CD4-positive, alpha-beta T cell (primary cell): ENCODE results near the gene PGM2L1. TPM values are rescaled to one million over a fixed set of nuclear protein-coding genes. Genes with fewer than 3 reads are reported as not detected.

ENCODE experiments used
- ATAC-seq: fragments of 200-7000 bp; cut with Tn5 transposase; one replicate; pipeline ENCODE4 v1.10.0; 2022; ENCODE audit warnings: mild to moderate bottlenecking; ENCODE audit not compliant: poor library complexity
- CTCF ChIA-PET: fragments of 350-600 bp; sonication (Branson Sonifier 250); formaldehyde crosslinking; loops from one replicate; lab custom pipeline; 2021; ENCODE audit warnings: antibody characterized with exemption, inconsistent platforms; lab: Charles Lee
- POLR2A ChIA-PET: fragments of 350-600 bp; sonication (Branson Sonifier 250); formaldehyde crosslinking; loops from one replicate; lab custom pipeline; 2021; ENCODE audit warnings: antibody characterized with exemption, inconsistent platforms; lab: Charles Lee
- DNase-seq, 14 experiments: peaks; one replicate each; pipeline ENCODE4 v3.0.0-alpha.2; 2013 to 2020; ENCODE audit warnings: mixed read lengths in 2 of 14
- H3K27ac ChIP-seq, 2 donors: one replicate each; pipeline versions ENCODE4 v1.5.1 to v1.7.0; 2013; ENCODE audit warnings: low read length in 2 of 2, low read depth in 1 of 2, mild to moderate bottlenecking in 1 of 2
- H3K27me3 ChIP-seq, 2 experiments: 1 replicate in 1 of 2; 2 replicates in 1 of 2; pipeline versions ENCODE4 v1.6.1 to v1.7.0; 2013; ENCODE audit warnings: low read length in 2 of 2, control low read depth in 1 of 2, mild to moderate bottlenecking in 1 of 2, moderate library complexity in 1 of 2; ENCODE audit not compliant: insufficient read depth in 2 of 2, control insufficient read depth in 1 of 2
- H3K36me3 ChIP-seq: one replicate; pipeline ENCODE4 v1.6.1; 2013; ENCODE audit warnings: low read length, control low read depth; ENCODE audit not compliant: insufficient read depth
- H3K4me1 ChIP-seq: one replicate; pipeline ENCODE4 v1.6.1; 2013; ENCODE audit warnings: low read length, control low read depth; ENCODE audit not compliant: insufficient read depth
- H3K4me3 ChIP-seq: one replicate; pipeline ENCODE4 v1.5.1; 2013; ENCODE audit warnings: mild to moderate bottlenecking, low read length, moderate library complexity
- H3K9me3 ChIP-seq, 2 experiments: 1 replicate in 1 of 2; 2 replicates in 1 of 2; pipeline versions ENCODE4 v1.6.1 to v1.7.0; 2013; ENCODE audit warnings: low read length in 2 of 2, mild to moderate bottlenecking in 2 of 2, control low read depth in 1 of 2, moderate library complexity in 1 of 2; ENCODE audit not compliant: control insufficient read depth in 1 of 2, insufficient read depth in 1 of 2
- H3K27ac Mint-ChIP-seq: one replicate; pipeline ENCODE4 v1.8.0; 2020; ENCODE audit warnings: mixed read lengths
- H3K27me3 Mint-ChIP-seq: one replicate; pipeline ENCODE4 v1.8.0; 2021; ENCODE audit warnings: mixed read lengths
- H3K36me3 Mint-ChIP-seq: one replicate; pipeline ENCODE4 v1.8.0; 2021; ENCODE audit warnings: low read depth, mixed read lengths
- H3K4me1 Mint-ChIP-seq: one replicate; pipeline ENCODE4 v1.8.0; 2021; ENCODE audit warnings: low read depth, mixed read lengths
- H3K4me3 Mint-ChIP-seq: one replicate; pipeline ENCODE4 v1.8.0; 2020; ENCODE audit warnings: mild to moderate bottlenecking, mixed read lengths
- H3K9me3 Mint-ChIP-seq: one replicate; pipeline ENCODE4 v1.8.0; 2020; ENCODE audit warnings: mixed read lengths
- intact Hi-C, 2 experiments: fragments of 100-400 bp; cut with DNase I in 1 of 2; cut with micrococcal nuclease in 1 of 2; formaldehyde crosslinking; loops; one replicate each; pipeline versions ENCODE4 v1.15.1 to v1.9.0; 2023 to 2025; cut with DNase I, micrococcal nuclease
- total RNA-seq, 174 experiments: library from RNA in 2 of 174; stranded (reverse) in 2 of 174; gene quantifications; one replicate each; pipeline ENCODE4 v1.2.3 and lab custom pipeline; 2021 to 2026
- TF ChIP-seq, protein P1 (sequence below): fragments of 200-600 bp; IDR thresholded peaks from one replicate; pipeline ENCODE4 v1.8.0; 2022; ENCODE audit warnings: antibody characterized with exemption, mild to moderate bottlenecking

Gene PGM2L1
- total RNA-seq, 2 experiments from 2014 or later = 10.2 to 11.8 TPM

DNA sequence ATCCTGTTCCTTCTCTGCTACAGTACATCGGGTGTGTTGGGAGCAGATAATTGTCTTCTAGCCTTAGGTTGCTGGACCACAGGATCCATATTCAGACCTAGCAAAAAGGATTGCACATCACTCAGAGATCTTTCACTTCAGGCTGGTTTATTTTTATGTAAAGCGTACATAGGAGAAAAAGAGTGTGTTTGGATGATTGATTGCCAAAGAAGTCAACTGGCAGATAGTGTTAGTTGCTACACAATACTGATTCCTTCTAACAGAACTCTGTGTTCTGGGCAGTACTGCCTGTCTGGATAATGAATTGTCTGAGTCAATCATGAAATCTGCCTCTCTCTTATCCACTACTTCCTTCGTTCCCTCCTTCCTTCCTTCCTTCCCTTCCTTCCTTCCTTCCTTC, 31.0 kb upstream of the PGM2L1 start:
- Mint-ChIP-seq H3K4me1 (no peaks in the 10 kb centered on the region), H3K4me3 (no peak overlapping the region), H3K27me3 (no peaks in the 10 kb centered on the region), H3K9me3 (peaks cover 1% of the 10 kb centered on the region), H3K27ac (no peak overlapping the region), H3K36me3 (no peaks in the 10 kb centered on the region)
- TF ChIP-seq, protein P1, sequence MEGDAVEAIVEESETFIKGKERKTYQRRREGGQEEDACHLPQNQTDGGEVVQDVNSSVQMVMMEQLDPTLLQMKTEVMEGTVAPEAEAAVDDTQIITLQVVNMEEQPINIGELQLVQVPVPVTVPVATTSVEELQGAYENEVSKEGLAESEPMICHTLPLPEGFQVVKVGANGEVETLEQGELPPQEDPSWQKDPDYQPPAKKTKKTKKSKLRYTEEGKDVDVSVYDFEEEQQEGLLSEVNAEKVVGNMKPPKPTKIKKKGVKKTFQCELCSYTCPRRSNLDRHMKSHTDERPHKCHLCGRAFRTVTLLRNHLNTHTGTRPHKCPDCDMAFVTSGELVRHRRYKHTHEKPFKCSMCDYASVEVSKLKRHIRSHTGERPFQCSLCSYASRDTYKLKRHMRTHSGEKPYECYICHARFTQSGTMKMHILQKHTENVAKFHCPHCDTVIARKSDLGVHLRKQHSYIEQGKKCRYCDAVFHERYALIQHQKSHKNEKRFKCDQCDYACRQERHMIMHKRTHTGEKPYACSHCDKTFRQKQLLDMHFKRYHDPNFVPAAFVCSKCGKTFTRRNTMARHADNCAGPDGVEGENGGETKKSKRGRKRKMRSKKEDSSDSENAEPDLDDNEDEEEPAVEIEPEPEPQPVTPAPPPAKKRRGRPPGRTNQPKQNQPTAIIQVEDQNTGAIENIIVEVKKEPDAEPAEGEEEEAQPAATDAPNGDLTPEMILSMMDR = no peak
- POLR2A ChIA-PET = no interaction called here
- Histone ChIP-seq H3K27ac (no peak overlapping the region), H3K9me3 (peaks cover 4 to 7% of the 10 kb centered on the region in 2 experiments), H3K4me3 (no peak overlapping the region), H3K4me1 (no peaks in the 10 kb centered on the region), H3K36me3 (no peaks in the 10 kb centered on the region), H3K27me3 (no peaks in the 10 kb centered on the region)
- intact Hi-C loops = no loop called here
- no peak for ATAC-seq
- CTCF ChIA-PET = no interaction called here
- DNase-seq = no peak

DNA sequence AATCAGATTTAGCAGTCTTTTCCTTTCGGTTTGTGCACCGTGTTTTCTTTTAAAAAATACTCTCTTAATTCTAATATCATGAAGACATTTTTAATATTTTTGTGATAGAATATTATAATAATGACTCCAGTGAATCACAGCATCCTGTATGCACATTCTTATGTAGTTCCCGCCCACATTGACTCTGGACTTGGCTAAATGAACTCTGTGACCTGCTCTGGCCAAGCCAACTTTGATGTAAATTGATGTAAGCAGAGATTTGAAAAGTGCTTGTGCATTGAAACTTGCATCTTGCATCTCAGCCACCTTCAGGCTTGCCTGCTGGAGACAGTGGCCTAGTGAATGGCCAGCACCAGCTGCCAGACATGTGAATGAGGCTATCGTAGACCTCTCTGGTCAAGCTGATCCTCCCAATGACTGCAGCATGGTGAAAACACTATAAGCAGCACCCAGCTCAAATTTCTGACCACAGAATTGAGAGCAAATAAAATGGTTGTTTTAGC, 29.2 kb upstream of the PGM2L1 start:
- Histone ChIP-seq H3K4me1 (no peaks in the 10 kb centered on the region), H3K36me3 (no peaks in the 10 kb centered on the region), H3K4me3 (no peak overlapping the region), H3K9me3 (peaks cover 4 to 7% of the 10 kb centered on the region in 2 experiments), H3K27ac (no peak overlapping the region), H3K27me3 (no peaks in the 10 kb centered on the region)
- CTCF ChIA-PET = interaction anchor here (1.5 kb wide), 1 partner anchor 26 kb away, joined by 4 read pairs; no protein-coding TSS in a partner anchor
- POLR2A ChIA-PET = no interaction called here
- H3K36me3 Mint-ChIP-seq = no peaks in the 10 kb centered on the region
- no peak overlapping the region for H3K4me3 Mint-ChIP-seq
- no peaks in the 10 kb centered on the region for H3K27me3 Mint-ChIP-seq
- H3K9me3 Mint-ChIP-seq = peaks cover 3% of the 10 kb centered on the region
- H3K27ac Mint-ChIP-seq = no peak overlapping the region
- intact Hi-C loops = no loop called here
- ATAC-seq (no peak), DNase-seq (no peak)
- TF ChIP-seq, protein P1 = no peak
- no peaks in the 10 kb centered on the region for H3K4me1 Mint-ChIP-seq

DNA sequence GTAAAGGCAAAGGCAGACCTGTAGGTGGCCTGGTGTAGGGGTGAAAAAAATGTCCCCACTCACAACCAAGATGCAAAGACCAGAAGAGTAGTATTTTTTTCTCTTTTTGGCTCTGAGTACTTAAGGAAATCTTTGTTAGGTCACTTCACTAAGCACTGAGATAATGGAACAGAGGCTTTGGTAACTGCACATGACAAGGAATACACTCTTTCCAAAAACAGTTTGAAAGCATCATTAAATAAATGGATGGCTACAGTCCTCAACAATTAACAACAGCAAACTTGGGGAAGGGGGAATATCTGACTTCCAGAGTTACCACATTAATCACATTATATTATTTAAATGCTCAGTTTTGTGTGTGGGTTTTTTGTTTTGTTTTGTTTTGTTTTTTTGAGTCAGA, 26.9 kb upstream of the PGM2L1 start:
- ATAC-seq (no peak), DNase-seq (no peak)
- intact Hi-C loops = no loop called here
- peaks cover 4 to 7% of the 10 kb centered on the region in 2 experiments for H3K9me3 ChIP-seq
- no peaks in the 10 kb centered on the region for H3K4me1 Mint-ChIP-seq
- no peaks in the 10 kb centered on the region for H3K36me3 ChIP-seq
- no peaks in the 10 kb centered on the region for H3K36me3 Mint-ChIP-seq
- TF ChIP-seq, protein P1 = no peak
- no peak overlapping the region for H3K27ac Mint-ChIP-seq
- no peak overlapping the region for H3K27ac ChIP-seq
- no peak overlapping the region for H3K4me3 Mint-ChIP-seq
- CTCF ChIA-PET = interaction anchor here (0.7 to 1.2 kb wide), 2 partner anchors 9 to 15 kb away, joined by 3 read pairs; no protein-coding TSS in a partner anchor
- H3K4me1 ChIP-seq = no peaks in the 10 kb centered on the region
- H3K9me3 Mint-ChIP-seq = peaks cover 3% of the 10 kb centered on the region
- no peak overlapping the region for H3K4me3 ChIP-seq
- H3K27me3 Mint-ChIP-seq = no peaks in the 10 kb centered on the region
- no peaks in the 10 kb centered on the region for H3K27me3 ChIP-seq
- POLR2A ChIA-PET = no interaction called here
